ENCODE data around the gene ERBB2. TPM values are rescaled to one million over a fixed set of nuclear protein-coding genes. Genes with fewer than 3 reads are reported as not detected.

Gene ERBB2
- total RNA-seq: 84.4 TPM
- long read RNA-seq, full-length matches to known transcripts: 25 of 136 reads
- long read RNA-seq, partial matches to known transcripts: 100 of 136 reads
- long read RNA-seq, other reads (novel, unspliced or antisense): 11 of 136 reads

GRCh38 chr17:39699818-39700147, at the start of gene ERBB2:
Gene ERBB2 (plus strand): TSS chr17:39700064. CDS start chr17:39700239, 175 bp downstream.
- no peak for DNase-seq (ENCODE audit: low spot score)
- intact Hi-C loops (cut with DNase I): no loop called here

- no peak for DNase-seq (ENCODE audit: low spot score)
- intact Hi-C loops (cut with DNase I): no loop called here
These were observed 49.7 kb upstream of the ERBB2 start for GRCh38 chr17:39650121-39650579.

DNA sequence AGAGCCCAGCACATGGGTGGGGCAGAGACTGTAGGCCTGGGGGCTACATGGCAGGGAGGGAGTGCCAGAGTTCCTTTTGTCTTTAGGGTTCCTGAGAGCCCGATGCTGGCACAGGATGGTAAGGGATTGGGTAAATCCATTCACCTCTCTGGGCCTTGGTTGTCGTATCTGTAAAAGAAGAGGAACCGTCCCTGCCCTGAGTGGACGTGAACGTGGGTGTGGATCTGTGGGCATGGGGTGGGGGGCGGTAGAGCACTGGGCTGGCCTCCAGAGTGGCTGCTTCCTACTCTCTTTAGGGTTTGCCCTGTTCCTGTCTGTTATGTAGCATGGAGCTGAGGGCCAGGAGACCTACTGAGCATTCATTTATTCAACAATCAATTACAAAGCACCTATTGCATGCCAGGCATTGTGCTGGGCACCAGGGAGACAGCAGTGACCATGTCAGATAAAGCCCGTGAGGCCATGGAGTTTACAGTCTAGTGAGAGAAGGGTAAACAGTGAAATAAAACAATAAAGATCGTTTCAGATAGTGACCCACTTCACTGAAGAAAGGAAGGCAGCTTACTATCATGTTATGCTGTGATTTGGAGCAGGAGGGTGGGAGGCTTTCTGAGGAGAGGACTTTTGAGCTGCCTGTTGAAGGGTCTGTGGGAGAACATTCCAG, 47.8 kb upstream of the ERBB2 start:
- no peak for DNase-seq (ENCODE audit: low spot score)
- intact Hi-C loops (cut with DNase I): no loop called here

- intact Hi-C loops (cut with DNase I): no loop called here
- DNase-seq (ENCODE audit: low spot score): no peak
These were observed 47.1 kb upstream of the ERBB2 start for GRCh38 chr17:39652587-39653315.

GRCh38 chr17:39653316-39653661, 46.6 kb upstream of the ERBB2 start:
- intact Hi-C loops (cut with DNase I): no loop called here
- DNase-seq (ENCODE audit: low spot score): no peak

DNA sequence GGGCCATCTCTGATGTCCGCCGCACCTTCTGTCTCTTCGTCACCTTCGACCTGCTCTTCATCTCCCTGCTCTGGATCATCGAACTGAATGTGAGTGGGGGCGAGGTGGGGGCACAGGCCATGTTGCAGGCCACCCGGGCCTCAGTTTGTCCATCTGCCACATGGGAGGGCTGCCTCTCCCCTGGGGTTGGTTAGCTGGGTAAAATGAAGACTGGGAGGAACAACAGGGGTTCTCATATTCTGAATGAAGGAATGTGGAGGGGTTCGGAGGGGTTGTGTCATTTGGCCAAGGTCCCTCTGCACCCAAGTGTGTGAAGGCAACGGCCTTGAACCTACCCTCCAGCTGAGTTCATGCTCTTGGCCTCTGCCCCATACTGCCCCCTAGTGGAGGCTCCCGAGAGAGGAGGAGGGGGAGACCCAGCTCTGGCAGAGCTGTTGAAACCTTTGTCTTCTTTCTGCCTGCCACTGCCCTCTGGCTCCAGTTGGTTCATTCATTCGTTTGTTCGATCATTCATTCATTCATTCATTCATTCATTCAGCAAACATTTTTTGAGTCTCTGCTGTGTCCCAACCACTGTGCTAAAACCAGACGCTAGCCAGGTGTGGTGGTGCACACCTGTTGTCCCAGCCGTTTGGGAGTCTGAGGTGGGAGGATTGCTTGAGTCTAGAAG, 46.1 kb upstream of the ERBB2 start:
- DNase-seq (ENCODE audit: low spot score): no peak
- intact Hi-C loops (cut with DNase I): no loop called here

DNA sequence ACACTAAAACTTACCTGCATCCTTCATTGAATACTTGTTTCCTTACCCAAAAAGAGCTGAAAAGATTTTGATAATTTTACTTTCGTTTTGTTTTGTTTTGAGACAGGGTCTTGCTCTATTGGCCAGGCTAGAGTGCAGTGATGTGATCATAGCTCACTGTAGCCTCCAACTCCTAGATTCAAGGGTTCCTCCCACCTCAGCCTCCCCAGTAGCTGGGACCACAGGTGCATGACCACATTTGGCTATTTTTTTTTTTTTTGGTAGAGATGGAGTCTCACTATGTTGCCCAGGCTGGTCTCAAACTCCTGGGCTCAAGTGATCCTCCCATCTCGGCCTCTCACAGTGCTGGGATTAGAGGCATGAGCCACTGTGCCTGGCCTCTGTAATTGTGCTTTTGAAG, 44.8 kb upstream of the ERBB2 start:
- DNase-seq (ENCODE audit: low spot score): no peak
- intact Hi-C loops (cut with DNase I): no loop called here

- intact Hi-C loops (cut with DNase I): no loop called here
- no peak for DNase-seq (ENCODE audit: low spot score)
These were observed 41.5 kb upstream of the ERBB2 start for GRCh38 chr17:39658346-39658745.

- intact Hi-C loops (cut with DNase I): no loop called here
- DNase-seq (ENCODE audit: low spot score): no peak
These were observed 41.1 kb upstream of the ERBB2 start for GRCh38 chr17:39658760-39659159.

GRCh38 chr17:39659279-39660010, 40.4 kb upstream of the ERBB2 start:
- intact Hi-C loops (cut with DNase I): no loop called here
- DNase-seq (ENCODE audit: low spot score): no peak

DNA sequence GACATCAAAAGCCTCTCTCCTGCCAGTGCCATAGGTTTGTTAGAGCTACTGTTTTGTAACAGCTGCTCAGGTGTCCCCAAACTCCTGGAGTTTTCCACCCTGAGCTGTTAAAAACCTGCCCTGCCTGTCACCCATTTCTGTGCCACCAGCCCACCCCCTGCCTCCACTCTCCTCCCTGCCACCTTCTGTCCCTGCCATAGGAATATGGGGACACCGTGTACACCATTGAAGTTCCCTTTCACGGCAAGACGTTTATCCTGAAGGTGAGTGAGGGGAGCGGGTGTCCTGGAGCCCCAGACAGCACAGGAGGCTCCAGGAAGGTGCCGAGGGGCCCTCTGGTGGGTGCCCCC, 39.9 kb upstream of the ERBB2 start:
- intact Hi-C loops (cut with DNase I): no loop called here
- DNase-seq (ENCODE audit: low spot score): no peak

DNA sequence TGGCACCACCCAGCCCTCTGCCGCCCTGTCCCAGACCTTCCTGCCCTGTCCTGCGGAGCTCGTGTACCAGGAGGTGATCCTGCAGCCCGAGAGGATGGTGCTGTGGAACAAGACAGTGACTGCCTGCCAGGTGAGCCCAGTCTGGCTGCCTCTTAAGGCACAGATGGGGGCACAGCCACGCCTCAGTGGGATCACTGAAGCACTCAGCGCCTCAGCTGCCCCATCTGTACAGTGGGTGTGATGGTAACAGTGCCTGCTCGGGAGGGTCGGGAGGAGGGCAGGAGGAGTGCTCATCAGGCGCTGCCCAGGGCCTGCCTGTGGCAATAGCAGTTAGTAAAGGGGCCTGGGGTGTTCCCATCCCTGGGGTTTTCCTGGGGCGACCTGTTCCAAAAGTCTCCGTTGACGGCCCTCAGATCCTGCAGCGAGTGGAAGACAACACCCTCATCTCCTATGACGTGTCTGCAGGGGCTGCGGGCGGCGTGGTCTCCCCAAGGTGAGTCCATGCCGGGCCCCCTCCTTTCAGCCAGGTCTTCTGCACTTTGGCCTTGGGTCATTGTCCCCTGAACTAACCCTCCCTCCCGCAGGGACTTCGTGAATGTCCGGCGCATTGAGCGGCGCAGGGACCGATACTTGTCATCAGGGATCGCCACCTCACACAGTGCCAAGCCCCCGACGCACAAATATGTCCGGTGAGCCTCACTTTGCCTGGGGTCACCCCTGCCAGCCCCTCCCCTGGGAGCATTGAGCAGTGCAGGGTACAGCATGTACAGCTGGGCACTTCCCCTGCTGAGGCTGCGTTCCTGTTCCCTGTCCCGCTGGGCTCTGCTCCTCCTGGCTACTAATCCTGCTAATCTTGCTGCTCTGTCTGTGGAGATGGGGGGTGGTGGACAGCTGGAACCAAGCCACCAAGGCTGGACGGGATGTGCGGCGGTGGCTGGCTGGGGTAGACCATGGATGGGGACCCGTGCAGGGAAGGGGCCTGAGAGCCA, 39.2 kb upstream of the ERBB2 start:
- no peak for DNase-seq (ENCODE audit: low spot score)
- intact Hi-C loops (cut with DNase I): no loop called here

GRCh38 chr17:39661744-39662541, 37.9 kb upstream of the ERBB2 start:
- no peak for DNase-seq (ENCODE audit: low spot score)
- intact Hi-C loops (cut with DNase I): no loop called here

GRCh38 chr17:39662551-39663339, 37.1 kb upstream of the ERBB2 start:
- intact Hi-C loops (cut with DNase I): no loop called here
- DNase-seq (ENCODE audit: low spot score): no peak

DNA sequence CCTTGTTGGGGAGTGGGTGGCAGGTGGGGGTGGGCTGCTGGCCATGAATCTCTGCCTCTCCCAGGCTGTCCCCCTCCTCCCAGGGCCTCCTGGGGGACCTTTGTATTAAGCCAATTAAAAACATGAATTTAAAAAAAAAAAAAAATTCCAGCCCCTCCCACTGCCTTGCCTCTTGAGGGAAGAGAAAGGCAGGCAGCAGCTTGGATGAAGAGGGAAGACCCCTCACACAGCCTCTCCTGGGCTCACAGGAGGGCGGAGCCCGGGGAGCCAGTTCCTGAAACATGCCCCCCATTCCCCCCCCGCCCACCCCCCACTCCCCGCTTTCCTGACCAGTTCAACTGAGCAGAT, 36.5 kb upstream of the ERBB2 start:
- no peak for DNase-seq (ENCODE audit: low spot score)
- intact Hi-C loops (cut with DNase I): no loop called here

GRCh38 chr17:39663688-39664580, 35.9 kb upstream of the ERBB2 start:
- DNase-seq (ENCODE audit: low spot score): no peak
- intact Hi-C loops (cut with DNase I): loop anchor here (2.0 kb wide), 1 partner anchor 15 kb away; no protein-coding TSS in a partner anchor
